Endodermal cell (in vitro differentiated cells): ENCODE data around the gene SLC22A1. TPM values are rescaled to one million over a fixed set of nuclear protein-coding genes. Genes with fewer than 3 reads are reported as not detected.

Source experiments
- DNase-seq: peaks from one replicate; pipeline ENCODE4 v3.0.0-alpha.2; 2017
- H3K27ac ChIP-seq: 2 replicates; pipeline ENCODE4 v1.5.1; 2013; ENCODE audit warnings: mild to moderate bottlenecking, low read depth, low read length, moderate library complexity
- H3K27me3 ChIP-seq: 2 replicates; pipeline ENCODE4 v1.6.1; 2013; ENCODE audit warnings: mild to moderate bottlenecking, low read length, moderate library complexity; ENCODE audit not compliant: insufficient read depth, control insufficient read depth, poor library complexity, severe bottlenecking
- H3K36me3 ChIP-seq: 2 replicates; pipeline ENCODE4 v1.7.0; 2013; ENCODE audit warnings: mild to moderate bottlenecking, low read length, moderate library complexity; ENCODE audit not compliant: control insufficient read depth, insufficient read depth
- H3K4me1 ChIP-seq: one replicate; pipeline ENCODE4 v1.7.0; 2013; ENCODE audit warnings: low read length; ENCODE audit not compliant: control insufficient read depth, insufficient read depth
- H3K4me3 ChIP-seq: 2 replicates; pipeline ENCODE4 v1.5.1; 2013; ENCODE audit warnings: mild to moderate bottlenecking, low read length, moderate library complexity
- H3K9ac ChIP-seq: 2 replicates; pipeline ENCODE4 v1.6.1; 2013; ENCODE audit warnings: mild to moderate bottlenecking, low read length, moderate library complexity; ENCODE audit not compliant: poor library complexity, severe bottlenecking; ENCODE audit errors: extremely low read depth
- H3K9me3 ChIP-seq: 2 replicates; pipeline ENCODE4 v1.6.1; 2013; ENCODE audit warnings: mild to moderate bottlenecking, low read length, moderate library complexity; ENCODE audit not compliant: control insufficient read depth
- H3K27ac Mint-ChIP-seq: 2 replicates; pipeline ENCODE4 v1.8.0; 2020; ENCODE audit warnings: mixed read lengths
- H3K27me3 Mint-ChIP-seq: 2 replicates; pipeline ENCODE4 v1.8.0; 2021; ENCODE audit warnings: mild to moderate bottlenecking, mixed read lengths; ENCODE audit not compliant: insufficient read depth
- H3K36me3 Mint-ChIP-seq: 2 replicates; pipeline ENCODE4 v1.8.0; 2020; ENCODE audit warnings: low read depth, mixed read lengths
- H3K4me1 Mint-ChIP-seq: 2 replicates; pipeline ENCODE4 v1.8.0; 2020; ENCODE audit warnings: mixed read lengths
- H3K4me3 Mint-ChIP-seq: 2 replicates; pipeline ENCODE4 v1.8.0; 2020; ENCODE audit warnings: mild to moderate bottlenecking, moderate library complexity, mixed read lengths
- H3K9me3 Mint-ChIP-seq: 2 replicates; pipeline ENCODE4 v1.8.0; 2020; ENCODE audit warnings: mild to moderate bottlenecking, mixed read lengths
- WGBS, 2 experiments: methylation state at CpG; one replicate each; pipeline versions ENCODE4 v1.1.5 to v1.1.7; 2013; ENCODE audit warnings: missing lambda C conversion rate in 2 of 2, mixed read lengths in 1 of 2; ENCODE audit not compliant: insufficient coverage in 1 of 2, insufficient read length in 1 of 2; 5-methylcytosine and 5-hydroxymethylcytosine counted together
- total RNA-seq, 2 donors: library from RNA; stranded (reverse); fragmentation: NEBNext Ultra II Directional in 1 of 2; extraction: Animal tissue kit (Norgen Biotek cat#: 25700) in 1 of 2; gene quantifications; 2 replicates in 1 of 2; 3 replicates in 1 of 2; pipeline ENCODE4 v1.2.1, GENCODE V29; 2021
- TF ChIP-seq, protein P1 (sequence below): fragments of 200-600 bp; sonication (generic); conservative IDR thresholded peaks from 2 replicates; pipeline ENCODE4 v1.5.0; 2021; ENCODE audit warnings: antibody characterized with exemption, mild to moderate bottlenecking

SLC22A1 gene
- total RNA-seq, 2 donors from 2014 or later, result 1.0 TPM; not detected in 1

DNA sequence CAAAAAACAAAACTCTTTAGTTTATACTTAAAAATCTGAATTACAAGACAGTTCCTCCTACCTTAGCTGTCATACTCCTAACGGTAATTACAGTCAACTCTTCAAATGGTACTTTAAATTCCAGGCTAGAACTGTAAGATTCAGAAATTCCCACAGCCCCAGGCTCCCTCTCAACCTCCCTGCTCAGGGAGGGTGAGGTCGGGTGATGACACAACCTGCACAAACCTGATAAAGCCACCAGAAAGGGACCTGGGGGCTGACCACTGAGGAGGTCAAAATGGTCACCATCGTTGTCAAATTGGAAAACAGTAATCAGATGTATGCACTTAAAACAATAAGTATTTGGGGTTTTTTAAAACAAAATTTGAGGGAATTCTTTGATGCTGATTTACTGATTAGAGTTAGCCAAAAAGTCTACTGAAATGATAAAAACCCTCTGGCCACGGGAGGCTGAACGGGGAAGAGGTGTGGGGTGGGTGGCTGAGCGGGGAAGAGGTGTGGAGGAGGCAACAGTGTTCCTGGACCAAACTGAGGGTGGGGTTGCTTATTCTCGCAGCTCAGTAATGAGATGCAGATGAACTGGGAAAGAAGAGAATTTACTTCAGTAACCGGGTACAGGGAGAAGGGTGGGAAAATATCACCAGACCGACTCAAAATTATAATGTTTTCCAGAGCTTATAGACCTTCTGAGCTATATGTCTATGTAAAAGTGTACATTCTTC, 52.4 kb downstream of the SLC22A1 start:
- H3K4me1 ChIP-seq, result peaks cover 6% of the 10 kb centered on the region
- no peaks in the 10 kb centered on the region for H3K27me3 Mint-ChIP-seq
- H3K36me3 Mint-ChIP-seq, result no peaks in the 10 kb centered on the region
- H3K4me3 ChIP-seq, result no peak overlapping the region
- H3K4me1 Mint-ChIP-seq, result peaks cover 17% of the 10 kb centered on the region
- H3K27ac Mint-ChIP-seq, result peak overlapping the region; percentile 77
- DNase-seq, result no peak
- H3K9me3 ChIP-seq, result peaks cover 5% of the 10 kb centered on the region
- TF ChIP-seq, protein P1, sequence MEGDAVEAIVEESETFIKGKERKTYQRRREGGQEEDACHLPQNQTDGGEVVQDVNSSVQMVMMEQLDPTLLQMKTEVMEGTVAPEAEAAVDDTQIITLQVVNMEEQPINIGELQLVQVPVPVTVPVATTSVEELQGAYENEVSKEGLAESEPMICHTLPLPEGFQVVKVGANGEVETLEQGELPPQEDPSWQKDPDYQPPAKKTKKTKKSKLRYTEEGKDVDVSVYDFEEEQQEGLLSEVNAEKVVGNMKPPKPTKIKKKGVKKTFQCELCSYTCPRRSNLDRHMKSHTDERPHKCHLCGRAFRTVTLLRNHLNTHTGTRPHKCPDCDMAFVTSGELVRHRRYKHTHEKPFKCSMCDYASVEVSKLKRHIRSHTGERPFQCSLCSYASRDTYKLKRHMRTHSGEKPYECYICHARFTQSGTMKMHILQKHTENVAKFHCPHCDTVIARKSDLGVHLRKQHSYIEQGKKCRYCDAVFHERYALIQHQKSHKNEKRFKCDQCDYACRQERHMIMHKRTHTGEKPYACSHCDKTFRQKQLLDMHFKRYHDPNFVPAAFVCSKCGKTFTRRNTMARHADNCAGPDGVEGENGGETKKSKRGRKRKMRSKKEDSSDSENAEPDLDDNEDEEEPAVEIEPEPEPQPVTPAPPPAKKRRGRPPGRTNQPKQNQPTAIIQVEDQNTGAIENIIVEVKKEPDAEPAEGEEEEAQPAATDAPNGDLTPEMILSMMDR, result no peak
- H3K36me3 ChIP-seq, result no peaks in the 10 kb centered on the region
- H3K4me3 Mint-ChIP-seq, result no peak overlapping the region
- no peak overlapping the region for H3K9ac ChIP-seq
- no peaks in the 10 kb centered on the region for H3K27me3 ChIP-seq
- H3K9me3 Mint-ChIP-seq, result no peaks in the 10 kb centered on the region
- H3K27ac ChIP-seq, result no peak overlapping the region
- WGBS, 2 experiments, result 71 to 72% methylated on average over 5 to 9 of the region's 9 CpGs

DNA sequence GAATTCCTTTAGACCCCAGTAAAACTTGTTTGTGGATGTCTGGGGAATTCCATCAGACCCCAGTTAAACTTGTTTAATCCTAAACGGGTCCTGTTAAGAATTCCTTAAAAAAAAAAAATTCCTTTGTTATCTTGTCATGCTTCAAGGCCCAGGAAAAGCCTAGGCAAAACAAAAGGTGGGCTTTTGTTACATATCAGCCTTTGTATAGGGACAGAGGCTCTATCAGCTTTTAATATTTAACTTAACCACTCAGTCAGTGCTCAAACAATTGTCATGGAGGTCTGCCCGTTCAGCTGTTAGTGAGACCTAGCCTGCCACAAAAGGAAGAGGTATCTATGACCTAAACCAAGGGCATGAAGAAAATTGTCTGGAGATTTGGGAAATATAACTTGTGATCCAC, 53.1 kb downstream of the SLC22A1 start:
- Histone ChIP-seq H3K9ac (no peak overlapping the region), H3K36me3 (no peaks in the 10 kb centered on the region), H3K27me3 (no peaks in the 10 kb centered on the region), H3K27ac (no peak overlapping the region), H3K9me3 (peaks cover 12% of the 10 kb centered on the region), H3K4me1 (peaks cover 6% of the 10 kb centered on the region), H3K4me3 (peak overlapping the region; percentile 32)
- peak overlapping the region; percentile 89 for H3K27ac Mint-ChIP-seq
- TF ChIP-seq, protein P1, result no peak
- H3K9me3 Mint-ChIP-seq, result no peaks in the 10 kb centered on the region
- no peak for DNase-seq
- WGBS, 2 experiments, result 7 to 24% methylated on average over 2 of the region's 2 CpGs
- no peak overlapping the region for H3K4me3 Mint-ChIP-seq
- no peaks in the 10 kb centered on the region for H3K36me3 Mint-ChIP-seq
- H3K27me3 Mint-ChIP-seq, result peaks cover 3% of the 10 kb centered on the region
- H3K4me1 Mint-ChIP-seq, result peaks cover 17% of the 10 kb centered on the region

DNA sequence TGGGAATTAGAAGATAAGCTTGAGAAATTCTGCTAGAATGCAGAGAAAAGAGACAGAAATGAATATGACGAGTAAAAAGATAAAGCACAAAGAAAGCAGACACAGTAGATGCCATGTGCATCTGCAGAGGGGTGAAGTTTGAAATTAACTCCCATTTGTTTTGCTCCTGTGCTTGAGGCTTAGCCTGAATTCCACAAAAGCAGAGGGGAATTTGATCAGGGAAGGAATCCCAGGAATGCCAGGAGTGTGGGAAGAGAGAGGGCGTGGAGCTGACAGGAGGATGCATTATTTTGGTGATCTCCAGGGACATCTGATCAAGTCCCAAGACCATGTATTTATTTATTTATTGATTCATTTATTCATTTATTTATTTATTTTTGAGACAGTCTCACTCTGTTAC, 55.6 kb downstream of the SLC22A1 start:
- no peak overlapping the region for H3K4me3 Mint-ChIP-seq
- Histone ChIP-seq H3K27me3 (no peaks in the 10 kb centered on the region), H3K4me3 (no peak overlapping the region), H3K9ac (no peak overlapping the region), H3K9me3 (peaks cover 17% of the 10 kb centered on the region), H3K27ac (no peak overlapping the region), H3K36me3 (no peaks in the 10 kb centered on the region), H3K4me1 (peaks cover 6% of the 10 kb centered on the region)
- peaks cover 29% of the 10 kb centered on the region for H3K4me1 Mint-ChIP-seq
- no peak for DNase-seq
- H3K9me3 Mint-ChIP-seq, result no peaks in the 10 kb centered on the region
- H3K27ac Mint-ChIP-seq, result no peak overlapping the region
- TF ChIP-seq, protein P1, result no peak
- WGBS, 2 experiments, result 41 to 90% methylated on average over 1 to 2 of the region's 2 CpGs
- H3K36me3 Mint-ChIP-seq, result no peaks in the 10 kb centered on the region
- H3K27me3 Mint-ChIP-seq, result peaks cover 4% of the 10 kb centered on the region
